Measurements from ENCODE around the gene OR2B6.
"Not testable (repeated sequence)": the region's sequence is repeated elsewhere in the genome, so short reads cannot be mapped to it uniquely, and the experiment has no call there.

The OR2B6 gene

GRCh38 chr6:27956941-27957340 is at the start of gene OR2B6:
TSS of gene OR2B6 (plus strand) at chr6:27957241. CDS start at chr6:27957241, 0 bp downstream.
- no peak for DNase-seq

- DNase-seq: no peak
Observed at GRCh38 chr6:27908017-27908416, 49.0 kb upstream of the OR2B6 start.

- DNase-seq: no peak
Observed at GRCh38 chr6:27911956-27912446, 45.0 kb upstream of the OR2B6 start, which contains the start of gene OR2B2. TSS of gene OR2B2 (minus strand) at chr6:27912396. CDS start at chr6:27912319, 77 bp downstream.

- DNase-seq: no peak
Observed at GRCh38 chr6:27922949-27923348, 34.1 kb upstream of the OR2B6 start.

- DNase-seq: no peak
Observed at GRCh38 chr6:27924179-27924578, 32.9 kb upstream of the OR2B6 start.

- not testable (repeated sequence) for DNase-seq
Observed at GRCh38 chr6:27928041-27928440, 29.0 kb upstream of the OR2B6 start.

GRCh38 chr6:27929930-27930329 is 27.1 kb upstream of the OR2B6 start:
- not testable (repeated sequence) for DNase-seq

- DNase-seq: no peak
Observed at GRCh38 chr6:27931209-27931608, 25.8 kb upstream of the OR2B6 start.

- no peak for DNase-seq
Observed at GRCh38 chr6:27940766-27941165, 16.3 kb upstream of the OR2B6 start.

GRCh38 chr6:27943072-27943471 is 14.0 kb upstream of the OR2B6 start:
- not testable (repeated sequence) for DNase-seq

- no peak for DNase-seq
Observed at GRCh38 chr6:27948237-27948636, 8.8 kb upstream of the OR2B6 start.

- DNase-seq: no peak
Observed at GRCh38 chr6:27951040-27951439, 6.0 kb upstream of the OR2B6 start.

GRCh38 chr6:27957516-27957915 is 475 bp downstream of the OR2B6 start:
- no peak for DNase-seq

GRCh38 chr6:27962506-27962905 is 5.5 kb downstream of the OR2B6 start:
- DNase-seq: no peak

GRCh38 chr6:27966044-27966443 is 9.0 kb downstream of the OR2B6 start:
- DNase-seq: no peak

- DNase-seq: no peak
Observed at GRCh38 chr6:27966816-27967426, 9.9 kb downstream of the OR2B6 start.

GRCh38 chr6:27970444-27970843 is 13.4 kb downstream of the OR2B6 start:
- DNase-seq: no peak

- no peak for DNase-seq
Observed at GRCh38 chr6:27972750-27973149, 15.7 kb downstream of the OR2B6 start.

- no peak for DNase-seq
Observed at GRCh38 chr6:27977387-27977786, 20.3 kb downstream of the OR2B6 start.

- no peak for DNase-seq
Observed at GRCh38 chr6:27978705-27979104, 21.7 kb downstream of the OR2B6 start.

- DNase-seq: no peak
Observed at GRCh38 chr6:27980111-27980510, 23.1 kb downstream of the OR2B6 start.

- DNase-seq: no peak
Observed at GRCh38 chr6:27986928-27987725, 30.1 kb downstream of the OR2B6 start.

- DNase-seq: no peak
Observed at GRCh38 chr6:27994616-27995015, 37.6 kb downstream of the OR2B6 start.

- no peak for DNase-seq
Observed at GRCh38 chr6:28000351-28001045, 43.5 kb downstream of the OR2B6 start.
